H9 (cell line): ENCODE data around the gene MAML3. TPM values are rescaled to one million over a fixed set of nuclear protein-coding genes. Genes with fewer than 3 reads are reported as not detected.

Experiments
- DNase-seq: peaks from one replicate; pipeline ENCODE4 v3.0.0-alpha.2; 2017
- H2AFZ ChIP-seq: one replicate; pipeline ENCODE4 v1.6.1; 2013; ENCODE audit warnings: mild to moderate bottlenecking, low read length, control low read depth, moderate library complexity
- H2AK5ac ChIP-seq: 2 replicates; pipeline ENCODE4 v1.6.1; 2013; ENCODE audit warnings: low read length, control low read depth, mixed read lengths; ENCODE audit not compliant: insufficient read length
- H2BK120ac ChIP-seq: one replicate; pipeline ENCODE4 v1.6.1; 2013; ENCODE audit warnings: low read depth, mild to moderate bottlenecking, low read length, control low read depth, inconsistent platforms; ENCODE audit not compliant: poor library complexity, severe bottlenecking
- H2BK12ac ChIP-seq: 2 replicates; pipeline ENCODE4 v1.6.1; 2013; ENCODE audit warnings: low read length, control low read depth, mixed read lengths, low read depth; ENCODE audit not compliant: insufficient read length
- H2BK15ac ChIP-seq: 2 replicates; pipeline ENCODE4 v1.6.1; 2013; ENCODE audit warnings: low read depth, low read length, control low read depth
- H2BK20ac ChIP-seq: one replicate; pipeline ENCODE4 v1.6.1; 2013; ENCODE audit warnings: low read depth, mild to moderate bottlenecking, low read length, control low read depth, inconsistent platforms; ENCODE audit not compliant: poor library complexity, severe bottlenecking
- H2BK5ac ChIP-seq: 2 replicates; pipeline ENCODE4 v1.6.1; 2013; ENCODE audit warnings: low read length, control low read depth, mixed read lengths; ENCODE audit not compliant: insufficient read length
- H3K14ac ChIP-seq: 2 replicates; pipeline ENCODE4 v1.6.1; 2013; ENCODE audit warnings: low read length, control low read depth; ENCODE audit not compliant: insufficient read depth
- H3K18ac ChIP-seq: 2 replicates; pipeline ENCODE4 v1.6.1; 2013; ENCODE audit warnings: low read depth, mild to moderate bottlenecking, mixed read lengths, low read length, control low read depth; ENCODE audit not compliant: insufficient read length
- H3K23ac ChIP-seq: 2 replicates; pipeline ENCODE4 v1.6.1; 2013; ENCODE audit warnings: low read length, control low read depth, mixed read lengths, low read depth; ENCODE audit not compliant: insufficient read length
- H3K23me2 ChIP-seq: 2 replicates; pipeline ENCODE4 v1.6.1; 2013; ENCODE audit warnings: low read depth, mild to moderate bottlenecking, mixed read lengths, low read length, control low read depth; ENCODE audit not compliant: insufficient read length, poor library complexity, severe bottlenecking
- H3K27ac ChIP-seq: 2 replicates; pipeline ENCODE4 v1.5.1; 2013; ENCODE audit warnings: low read length, control low read depth, mixed read lengths, low read depth; ENCODE audit not compliant: insufficient read length
- H3K27me3 ChIP-seq: 2 replicates; pipeline ENCODE4 v1.6.1; 2013; ENCODE audit warnings: low read length, control low read depth, inconsistent platforms; ENCODE audit not compliant: insufficient read depth
- H3K4ac ChIP-seq: 2 replicates; pipeline ENCODE4 v1.6.1; 2013; ENCODE audit warnings: low read depth, mild to moderate bottlenecking, control low read depth, inconsistent platforms, low read length, moderate library complexity
- H3K4me1 ChIP-seq: 2 replicates; pipeline ENCODE4 v1.6.1; 2013; ENCODE audit warnings: low read length, control low read depth, inconsistent platforms; ENCODE audit not compliant: insufficient read depth
- H3K4me2 ChIP-seq: 2 replicates; pipeline ENCODE4 v1.6.1; 2013; ENCODE audit warnings: low read length, control low read depth, mixed read lengths; ENCODE audit not compliant: insufficient read length, insufficient read depth
- H3K56ac ChIP-seq: 2 replicates; pipeline ENCODE4 v1.6.1; 2013; ENCODE audit warnings: low read depth, mild to moderate bottlenecking, mixed read lengths, low read length, control low read depth; ENCODE audit not compliant: insufficient read length
- H3K79me1 ChIP-seq: 2 replicates; pipeline ENCODE4 v1.6.1; 2013; ENCODE audit warnings: low read depth, mild to moderate bottlenecking, moderate library complexity, low read length, control low read depth, inconsistent platforms; ENCODE audit not compliant: insufficient read depth, poor library complexity, severe bottlenecking
- H3K79me2 ChIP-seq: 2 replicates; pipeline ENCODE4 v1.6.1; 2013; ENCODE audit warnings: low read length, control low read depth, inconsistent platforms; ENCODE audit not compliant: insufficient read depth
- H3K9ac ChIP-seq: 2 replicates; pipeline ENCODE4 v1.6.1; 2013; ENCODE audit warnings: low read length, control low read depth, mixed read lengths; ENCODE audit not compliant: insufficient read length; ENCODE audit errors: extremely low read depth
- H3K9me3 ChIP-seq: one replicate; pipeline ENCODE4 v1.6.1; 2013; ENCODE audit warnings: low read depth, low read length, inconsistent platforms; ENCODE audit not compliant: control insufficient read depth
- H3T11ph ChIP-seq: one replicate; pipeline ENCODE4 v1.6.1; 2013; ENCODE audit warnings: mild to moderate bottlenecking, low read length, control low read depth, inconsistent platforms
- H4K20me1 ChIP-seq: one replicate; pipeline ENCODE4 v1.6.1; 2013; ENCODE audit not compliant: control insufficient read depth, insufficient read length, insufficient read depth
- H4K5ac ChIP-seq: 2 replicates; pipeline ENCODE4 v1.6.1; 2013; ENCODE audit warnings: low read depth, mild to moderate bottlenecking, mixed read lengths, low read length, control low read depth; ENCODE audit not compliant: insufficient read length
- H4K8ac ChIP-seq: replicated peaks from 2 replicates; pipeline ENCODE4 v1.6.1; 2013; ENCODE audit warnings: low read length, control low read depth, mixed read lengths, low read depth; ENCODE audit not compliant: insufficient read length
- H4K91ac ChIP-seq: 2 replicates; pipeline ENCODE4 v1.6.1; 2013; ENCODE audit warnings: low read depth, mild to moderate bottlenecking, moderate library complexity, mixed read lengths, low read length, control low read depth; ENCODE audit not compliant: insufficient read length
- H3K27ac Mint-ChIP-seq, 3 experiments: 2 replicates in 2 of 3; 3 replicates in 1 of 3; pipeline ENCODE4 v1.8.0; 2020 to 2021; ENCODE audit warnings: mixed read lengths in 3 of 3, mild to moderate bottlenecking in 1 of 3, moderate library complexity in 1 of 3
- H3K27me3 Mint-ChIP-seq: 2 replicates; pipeline ENCODE4 v1.8.0; 2021; ENCODE audit warnings: low read depth, mild to moderate bottlenecking, moderate library complexity, mixed read lengths
- H3K36me3 Mint-ChIP-seq, 3 experiments: 2 replicates in 2 of 3; 3 replicates in 1 of 3; pipeline ENCODE4 v1.8.0; 2020 to 2021; ENCODE audit warnings: low read depth in 3 of 3, mixed read lengths in 3 of 3; ENCODE audit not compliant: insufficient read depth in 1 of 3
- H3K4me1 Mint-ChIP-seq, 2 experiments: 2 replicates each; pipeline ENCODE4 v1.8.0; 2020; ENCODE audit warnings: mixed read lengths in 2 of 2
- H3K4me3 Mint-ChIP-seq, 2 experiments: 2 replicates in 1 of 2; 3 replicates in 1 of 2; pipeline ENCODE4 v1.8.0; 2020 to 2021; ENCODE audit warnings: mild to moderate bottlenecking in 2 of 2, mixed read lengths in 2 of 2, moderate library complexity in 1 of 2
- H3K9me3 Mint-ChIP-seq, 2 experiments: 2 replicates in 1 of 2; 3 replicates in 1 of 2; pipeline ENCODE4 v1.8.0; 2020; ENCODE audit warnings: mild to moderate bottlenecking in 2 of 2, mixed read lengths in 2 of 2, moderate library complexity in 1 of 2
- CTCF ChIP-seq: fragments of 200-600 bp; sonication (generic); conservative IDR thresholded peaks from 3 replicates; pipeline ENCODE4 v1.8.0; 2021; ENCODE audit warnings: antibody characterized with exemption, mild to moderate bottlenecking
- WGBS: extraction: QIAGEN DNeasy Blood & Tissue Kit; methylation state at CpG from one replicate; pipeline ENCODE4 v1.1.7; 2013; ENCODE audit warnings: missing lambda C conversion rate, low lambda C conversion rate, mixed read lengths; ENCODE audit not compliant: insufficient read length; ENCODE audit errors: extremely low coverage; 5-methylcytosine and 5-hydroxymethylcytosine counted together
- total RNA-seq: library from RNA; stranded (reverse); gene quantifications from 2 replicates; pipeline ENCODE4 v1.2.1, GENCODE V29; 2021

The MAML3 gene
- total RNA-seq, 1 experiment from 2014 or later = 3.9 TPM

GRCh38 chr4:139971111-139971510, 182.9 kb downstream of the MAML3 start:
- no peak overlapping the region for H3K4me3 Mint-ChIP-seq
- H3K4me1 Mint-ChIP-seq = peaks cover 2 to 8% of the 10 kb centered on the region in 2 experiments
- Histone ChIP-seq H3K79me1 (no peaks in the 10 kb centered on the region), H3K79me2 (no peaks in the 10 kb centered on the region), H3K23me2 (no peaks in the 10 kb centered on the region), H3K14ac (no peak overlapping the region), H4K91ac (no peak overlapping the region), H3T11ph (no peak overlapping the region), H3K9ac (no peak overlapping the region), H3K4me1 (no peaks in the 10 kb centered on the region), H2BK120ac (no peak overlapping the region), H2AFZ (no peak overlapping the region), H3K4me2 (no peak overlapping the region), H2AK5ac (no peak overlapping the region), H4K5ac (no peak overlapping the region), H3K4ac (no peak overlapping the region), H3K18ac (no peak overlapping the region), H4K20me1 (no peaks in the 10 kb centered on the region), H2BK12ac (no peak overlapping the region), H2BK15ac (no peak overlapping the region), H4K8ac (no peak overlapping the region), H3K27ac (no peak overlapping the region), H3K9me3 (no peaks in the 10 kb centered on the region), H2BK5ac (no peak overlapping the region), H3K23ac (no peak overlapping the region), H2BK20ac (no peak overlapping the region), H3K27me3 (peaks cover 46% of the 10 kb centered on the region), H3K56ac (no peak overlapping the region)
- no CpG with 5 or more reads among the region's 1 CpG for WGBS
- H3K27me3 Mint-ChIP-seq = no peaks in the 10 kb centered on the region; the same call in none of the 2 replicates
- no peaks in the 10 kb centered on the region for H3K36me3 Mint-ChIP-seq
- no peak for TF ChIP-seq CTCF
- DNase-seq = no peak
- H3K27ac Mint-ChIP-seq = no peak overlapping the region
- H3K9me3 Mint-ChIP-seq = no peaks in the 10 kb centered on the region
